ENCODE measurements around the gene RAP1GAP.
"Not testable (repeated sequence)": the region's sequence is repeated elsewhere in the genome, so short reads cannot be mapped to it uniquely, and the experiment has no call there.

Gene RAP1GAP

DNA sequence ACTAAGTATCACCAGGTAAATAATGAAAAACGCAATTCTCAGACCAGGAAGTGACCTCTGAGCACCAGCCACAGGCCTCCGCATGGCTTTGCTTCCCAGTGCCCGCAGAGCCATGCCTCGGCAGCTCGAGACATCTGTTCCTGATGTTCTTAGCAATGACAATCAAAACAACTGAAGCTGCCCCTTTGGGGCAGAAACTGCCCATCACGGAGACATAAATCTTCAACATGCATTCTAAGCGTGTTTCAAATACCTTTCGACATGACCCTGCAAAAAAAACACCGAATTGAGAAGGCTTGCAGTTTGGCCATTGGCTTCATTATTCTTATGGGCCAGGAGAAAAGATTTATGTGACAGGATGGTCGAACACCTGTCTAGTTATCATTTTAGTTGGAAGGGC is 5.8 kb upstream of the RAP1GAP start:
- no peak for DNase-seq

DNA sequence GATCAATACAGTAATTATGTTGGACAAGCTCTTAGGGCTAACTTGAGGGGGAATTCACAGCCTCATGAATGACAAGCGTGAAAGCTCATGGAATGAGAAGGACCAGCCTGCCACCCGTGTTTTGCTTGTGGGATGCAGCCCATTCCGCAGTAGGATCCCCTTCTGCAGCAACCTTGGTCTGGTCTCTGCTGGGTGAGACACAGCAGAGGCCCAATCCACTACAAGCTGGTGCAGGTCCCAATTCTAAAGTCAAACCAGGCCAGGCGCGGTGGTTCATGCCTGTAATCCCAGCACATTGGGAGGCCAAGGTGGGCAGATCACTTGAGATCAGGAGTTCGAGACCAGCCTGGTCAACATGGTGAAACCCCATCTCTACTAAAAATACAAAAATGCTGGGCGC is 4.7 kb upstream of the RAP1GAP start:
- DNase-seq = not testable (repeated sequence)

DNA sequence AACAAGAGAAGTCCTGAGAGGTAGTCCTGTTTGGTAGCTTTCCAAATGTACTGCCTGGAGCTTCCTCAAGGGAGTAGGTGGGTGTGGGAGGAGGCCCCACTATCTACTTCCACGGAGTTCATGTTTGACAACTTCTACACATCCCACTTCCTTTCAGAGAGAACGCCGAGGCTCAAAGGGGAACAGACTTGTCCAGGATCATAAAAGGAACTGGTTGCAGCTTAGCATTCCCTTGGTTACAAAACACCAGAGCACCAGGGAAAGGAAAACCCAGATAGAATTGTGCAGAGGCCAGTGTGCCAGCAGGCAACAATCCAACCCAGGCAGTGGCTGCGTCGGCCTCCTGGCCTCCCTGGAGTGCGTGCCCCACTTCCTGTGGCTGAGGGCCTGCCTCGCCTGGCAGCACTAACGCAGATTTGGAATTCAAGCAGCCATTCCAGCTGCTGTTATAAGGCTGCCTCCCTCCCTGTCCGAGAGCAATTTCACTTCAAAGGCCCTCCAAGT is 4.2 kb upstream of the RAP1GAP start:
- DNase-seq = peak; percentile 42

DNA sequence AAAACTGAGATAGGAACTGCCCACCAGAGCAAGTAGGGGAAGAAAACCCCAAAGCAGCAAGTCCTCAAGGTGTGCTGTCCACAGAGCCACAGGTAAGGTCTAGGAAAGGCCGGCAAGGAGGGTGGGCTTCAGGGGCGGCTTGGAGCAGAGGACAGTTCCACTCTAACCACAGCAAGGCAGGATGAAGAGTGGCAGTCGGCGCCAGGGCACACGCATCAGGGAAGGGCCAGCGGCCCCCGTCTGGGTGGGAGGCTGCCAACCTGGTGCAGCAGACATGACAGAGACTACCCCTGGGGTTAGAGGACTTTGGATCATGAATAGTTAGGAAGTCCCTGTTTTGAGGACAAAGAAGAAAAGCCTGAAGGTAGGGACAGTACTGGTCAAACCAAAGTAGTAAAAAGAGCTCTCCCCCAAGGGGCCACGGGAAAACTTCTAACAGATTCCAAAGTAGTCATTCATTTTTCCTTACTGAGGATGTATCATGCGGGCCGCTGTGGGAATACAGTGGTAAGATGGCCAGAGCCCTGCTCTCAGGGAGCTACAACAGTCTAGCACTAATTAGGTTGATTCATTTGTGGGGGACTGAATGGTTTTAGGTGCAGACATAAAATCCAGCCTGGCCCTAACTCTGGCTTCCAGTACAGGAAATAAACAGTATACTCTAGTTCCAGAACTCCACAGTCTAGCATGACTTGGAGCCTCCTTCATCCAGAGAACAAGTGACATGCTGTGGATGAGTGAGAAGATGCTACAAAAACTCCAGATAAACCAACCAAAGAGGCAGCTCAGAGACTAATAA is 3.5 kb upstream of the RAP1GAP start:
- no peak for DNase-seq

DNA sequence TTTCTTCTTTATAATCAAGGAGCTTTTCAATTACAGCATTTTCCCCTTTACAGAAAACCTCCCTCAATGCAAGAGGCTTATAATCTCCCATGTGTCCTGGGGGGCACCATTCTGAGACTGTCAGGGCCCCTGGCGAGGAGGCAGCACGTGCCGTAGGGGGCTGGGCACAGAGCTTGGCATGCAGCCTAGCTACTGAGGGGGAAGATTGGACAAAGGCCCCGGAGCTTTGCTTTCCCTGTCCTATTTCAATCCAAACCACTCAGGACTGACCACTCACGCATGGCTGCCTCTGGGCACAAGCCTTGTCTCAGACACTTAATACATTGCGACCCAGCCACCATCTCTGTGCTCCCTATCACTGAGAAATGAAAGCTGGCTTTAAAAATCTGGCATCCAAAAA is 2.8 kb upstream of the RAP1GAP start:
- DNase-seq = no peak

- no peak for DNase-seq
Measured at GRCh38 chr1:21670956-21671902, 2.1 kb upstream of the RAP1GAP start.

DNA sequence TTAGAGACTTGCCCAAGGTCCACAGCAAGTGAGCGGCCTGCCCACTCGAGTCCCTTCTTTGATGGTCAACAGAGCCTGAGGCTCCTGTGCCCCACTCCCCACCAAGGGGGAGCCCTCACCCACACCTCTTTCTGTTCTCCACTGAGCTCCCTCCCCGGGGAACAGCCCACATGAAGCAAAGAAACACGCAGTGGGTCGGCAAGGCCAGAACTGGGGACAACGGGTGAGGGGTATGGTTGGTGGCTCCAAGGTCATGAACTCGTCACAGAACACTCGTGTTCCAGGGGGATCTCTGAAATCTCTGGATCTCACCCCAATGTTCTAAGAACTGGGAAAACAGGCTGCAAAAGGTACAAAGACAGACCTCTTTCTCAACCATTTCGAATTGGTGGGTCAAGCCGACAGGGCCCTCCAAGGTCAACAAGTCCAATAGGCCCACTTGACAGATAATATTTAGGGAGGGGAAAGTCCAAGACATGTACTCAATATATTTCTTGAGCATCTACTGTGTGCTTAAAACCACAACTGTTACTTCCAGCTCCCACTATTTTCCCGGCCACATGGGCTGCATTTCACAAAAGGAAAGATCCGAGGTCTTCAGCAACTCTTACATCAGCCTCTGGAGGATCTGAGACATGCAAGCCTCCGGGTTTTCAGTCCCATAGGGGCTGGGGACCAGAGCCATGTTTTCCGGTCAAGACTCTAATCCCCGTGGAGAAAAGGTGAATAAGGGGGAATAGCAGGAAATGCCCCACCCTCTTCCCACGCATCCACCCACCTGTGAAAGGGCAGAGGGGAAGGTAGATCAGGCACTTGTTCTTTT is 1.1 kb upstream of the RAP1GAP start:
- no peak for DNase-seq

DNA sequence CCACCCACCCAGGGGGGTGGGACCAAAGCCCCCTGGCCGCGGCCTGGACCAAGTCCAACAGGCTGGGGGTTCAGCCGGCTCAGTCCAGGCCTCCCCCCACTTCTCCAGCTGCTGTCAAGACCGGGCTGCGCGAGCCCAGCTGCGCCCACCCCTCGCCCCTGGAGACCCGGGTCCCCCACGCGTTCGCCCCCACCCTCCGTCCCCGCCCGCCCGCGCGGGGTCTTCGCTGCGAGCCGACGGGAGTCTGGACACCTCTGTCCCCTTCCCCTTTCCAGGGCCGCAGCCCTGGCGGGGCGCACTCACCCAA is 253 bp downstream of the RAP1GAP start:
- no peak for DNase-seq

DNA sequence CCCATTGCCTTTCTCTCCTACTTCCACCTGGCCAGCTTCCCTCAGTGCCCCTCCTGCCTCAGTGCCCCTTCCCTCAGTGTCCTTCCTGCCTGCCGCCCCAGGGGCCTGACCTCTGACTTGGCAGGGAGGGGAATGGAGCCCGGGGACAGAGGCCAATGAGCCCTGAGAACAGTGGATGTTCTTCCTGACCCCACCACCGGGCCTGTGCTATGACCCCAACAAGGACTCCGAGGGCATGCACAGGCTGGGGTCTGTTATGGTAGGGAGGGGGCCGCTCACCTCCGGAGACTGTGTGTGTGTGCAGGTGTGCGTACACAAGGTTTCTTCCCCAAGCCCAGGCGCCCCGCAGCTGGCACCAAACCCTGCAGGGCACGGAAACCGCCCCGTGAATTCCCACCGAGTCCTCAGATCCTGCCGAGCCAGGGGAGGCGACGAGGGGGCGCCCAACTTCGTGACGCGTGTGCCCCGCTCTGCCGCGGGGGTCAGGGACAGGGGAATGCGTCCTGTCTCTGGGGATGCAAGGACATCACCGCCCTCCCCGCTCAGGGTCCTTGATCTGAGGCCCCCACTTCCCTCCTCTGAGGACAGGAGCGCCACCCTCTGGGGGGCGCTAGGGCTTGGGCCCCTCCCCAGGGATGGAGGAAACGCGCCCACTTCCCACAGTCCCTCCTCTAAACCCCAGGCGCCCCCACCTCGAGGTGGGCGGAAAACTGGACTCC is 766 bp downstream of the RAP1GAP start:
- no peak for DNase-seq

DNA sequence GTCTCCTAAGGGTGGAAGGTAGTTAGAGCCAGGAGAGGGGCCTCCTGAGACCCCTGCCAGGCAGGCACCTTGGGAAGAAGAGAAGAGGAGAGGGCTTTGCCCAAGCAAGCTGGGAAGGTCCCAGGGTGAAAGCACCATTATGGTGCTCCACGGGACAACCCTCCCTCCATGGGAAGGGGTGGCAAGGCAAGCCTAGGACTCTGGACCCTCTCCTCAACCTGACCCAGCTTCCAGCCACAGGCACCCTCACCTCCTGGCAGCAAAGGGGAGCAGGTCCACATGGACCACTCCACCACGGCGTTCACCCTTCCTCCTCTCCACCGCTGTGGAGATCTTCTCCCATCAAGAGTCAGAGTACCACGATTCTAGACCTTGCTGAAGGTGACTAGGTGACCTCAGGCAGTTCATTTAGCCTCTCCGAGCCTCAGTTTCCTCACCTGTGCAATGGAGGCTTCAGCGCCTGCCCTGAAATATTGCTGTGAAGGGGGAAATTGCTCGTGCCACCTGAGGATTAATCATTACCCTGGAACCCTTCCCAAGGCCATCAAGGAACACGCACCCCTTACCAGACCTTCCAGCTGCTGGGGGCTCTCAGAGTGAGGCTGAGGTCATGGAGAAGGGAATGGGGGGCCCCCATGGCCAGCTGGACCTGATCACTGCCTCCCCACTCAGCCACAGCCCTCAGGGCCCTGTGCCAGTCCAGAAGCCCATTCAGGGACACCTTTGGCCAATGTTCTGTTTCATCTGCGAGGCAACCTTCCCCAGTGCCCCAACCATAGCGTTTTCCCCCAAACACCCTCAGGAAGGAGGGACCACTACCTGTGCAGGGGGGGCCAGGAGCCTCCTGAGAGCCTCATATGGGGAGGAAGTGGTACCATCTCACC is 1.6 kb downstream of the RAP1GAP start:
- DNase-seq = no peak

GRCh38 chr1:21666576-21667320 is 2.4 kb downstream of the RAP1GAP start:
- DNase-seq = no peak

- no peak for DNase-seq
Measured at GRCh38 chr1:21665711-21666575, 3.2 kb downstream of the RAP1GAP start.

- DNase-seq = no peak
Measured at GRCh38 chr1:21664806-21665588, 4.2 kb downstream of the RAP1GAP start.

DNA sequence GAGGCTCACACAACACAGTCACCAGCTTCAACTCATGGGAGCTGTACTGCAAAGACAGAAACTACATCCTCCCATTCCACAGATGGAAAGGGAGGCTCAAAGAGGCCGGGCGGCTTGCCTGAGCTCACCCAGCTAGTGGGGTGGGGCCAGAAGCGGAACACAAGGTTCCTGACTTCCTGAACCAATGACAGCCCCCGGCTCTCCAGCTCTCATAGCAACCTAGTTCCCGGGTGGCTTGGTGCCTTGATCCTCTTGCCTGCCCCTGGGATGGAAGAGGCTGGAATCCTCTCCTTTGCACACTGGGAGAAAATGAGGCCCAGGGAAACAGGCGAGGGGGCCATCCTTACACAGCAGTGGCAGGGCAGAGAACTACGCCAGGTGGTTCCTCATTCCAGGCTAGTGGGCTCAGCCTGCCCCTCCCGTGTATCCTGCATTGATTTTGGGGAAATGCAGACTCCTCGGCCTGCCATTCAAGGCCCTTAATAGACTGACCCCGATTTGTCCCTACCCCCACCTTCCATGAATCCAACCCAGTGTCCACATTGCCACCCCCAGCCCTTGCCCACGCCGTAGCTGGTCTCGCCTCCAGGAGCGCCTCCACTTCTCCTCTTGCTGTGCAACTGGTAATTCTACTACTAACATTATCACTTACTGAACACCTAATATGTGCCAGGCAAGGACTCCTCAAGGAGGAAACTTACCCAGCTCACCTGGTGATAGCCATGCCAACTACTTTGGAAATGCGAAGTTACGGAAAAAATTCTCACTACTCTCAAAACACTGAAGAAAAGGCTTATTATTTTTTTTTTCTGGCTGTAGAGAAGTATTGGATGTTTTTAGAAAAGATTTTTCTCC is 5.0 kb downstream of the RAP1GAP start:
- no peak for DNase-seq

DNA sequence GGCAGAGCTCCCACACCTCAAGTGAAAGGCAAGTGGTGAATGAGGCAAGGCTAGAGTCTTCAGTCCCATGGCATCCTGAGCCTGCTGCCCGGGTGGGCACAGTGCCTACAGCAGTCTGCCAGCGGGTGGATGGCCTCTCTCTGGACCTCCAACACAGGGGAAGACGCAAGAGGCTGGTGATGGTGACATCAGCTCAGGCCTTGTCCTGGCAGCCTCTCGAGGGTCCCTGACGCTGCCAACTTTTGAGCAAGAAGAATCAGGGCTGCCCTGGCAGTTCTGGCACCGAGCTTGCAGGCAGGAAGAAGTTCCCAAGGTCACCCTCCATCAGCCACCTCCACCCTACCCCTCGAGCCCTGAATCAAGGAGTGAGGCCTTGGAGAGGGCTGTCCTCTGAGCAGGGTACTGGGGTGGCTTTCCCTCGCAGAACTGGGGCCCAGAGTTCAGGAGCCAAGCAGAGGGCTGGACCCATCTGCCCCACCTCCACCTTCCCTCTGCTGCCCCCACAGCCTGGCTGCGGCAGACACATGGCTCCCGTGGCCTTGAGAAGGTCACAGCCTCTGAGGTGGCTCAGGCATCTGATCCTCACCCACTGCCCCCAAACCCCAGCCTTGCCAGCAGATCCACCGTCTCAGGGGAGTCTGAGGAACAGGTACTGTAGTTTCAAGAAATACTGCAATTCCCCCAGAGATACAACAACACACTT is 5.8 kb downstream of the RAP1GAP start:
- DNase-seq = no peak

DNA sequence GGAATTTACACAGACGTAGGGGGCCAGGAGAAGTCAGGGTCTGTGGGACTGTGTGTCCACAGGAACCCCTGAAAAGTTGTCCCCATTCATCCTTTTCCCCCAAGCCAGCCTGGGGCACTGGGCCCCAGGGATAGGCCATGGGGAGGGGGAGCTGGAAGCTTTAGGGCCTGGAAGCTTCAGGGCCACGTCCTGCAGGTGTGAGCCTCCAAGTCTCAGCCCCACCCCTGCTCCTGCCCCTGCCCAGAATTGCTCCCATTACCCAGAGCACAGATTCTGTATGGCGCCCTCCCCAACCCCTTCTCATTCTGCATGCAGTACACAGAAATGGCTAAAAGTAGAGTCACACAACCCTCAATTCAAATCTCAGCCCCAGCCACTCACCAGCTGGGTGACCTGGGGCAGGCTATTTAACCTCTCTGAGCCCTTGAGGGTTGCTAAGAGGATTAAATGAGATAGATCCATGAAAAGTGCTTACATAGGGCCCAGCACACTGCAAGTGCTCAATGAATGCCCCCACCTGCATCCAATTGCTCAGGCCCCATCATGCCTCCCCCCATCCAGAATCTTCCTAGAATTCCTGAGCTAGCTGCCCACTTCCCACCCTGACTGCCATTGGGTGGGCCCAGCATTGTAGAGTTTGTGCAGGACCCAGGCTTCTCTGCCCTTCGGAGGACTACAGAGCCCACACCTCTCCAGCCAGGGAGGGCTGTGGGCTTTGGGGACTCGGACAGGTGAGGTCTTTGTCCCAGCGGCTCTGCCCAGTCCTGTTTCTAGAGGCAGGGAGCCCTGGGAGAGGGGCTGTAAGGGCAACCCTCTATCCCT is 6.5 kb downstream of the RAP1GAP start:
- no peak for DNase-seq
